HUES48 (cell line): ENCODE results near the gene NRF1.

Experiments
- H3K27ac ChIP-seq: one replicate; pipeline ENCODE4 v1.7.0; 2013; ENCODE audit warnings: low read depth, low read length, inconsistent platforms
- H3K27me3 ChIP-seq: 2 replicates; pipeline ENCODE4 v1.6.1; 2013; ENCODE audit warnings: mild to moderate bottlenecking, low read length; ENCODE audit not compliant: control insufficient read depth, insufficient read depth
- H3K36me3 ChIP-seq: 2 replicates; pipeline ENCODE4 v1.6.1; 2013; ENCODE audit warnings: low read length; ENCODE audit not compliant: control insufficient read depth, insufficient read depth
- H3K4me1 ChIP-seq: 2 replicates; pipeline ENCODE4 v1.6.1; 2013; ENCODE audit warnings: mild to moderate bottlenecking, low read length; ENCODE audit not compliant: control insufficient read depth, insufficient read depth
- H3K4me3 ChIP-seq: 2 replicates; pipeline ENCODE4 v1.5.1; 2013; ENCODE audit warnings: mild to moderate bottlenecking, low read depth, low read length
- H3K9ac ChIP-seq: 2 replicates; pipeline ENCODE4 v1.6.1; 2013; ENCODE audit warnings: mild to moderate bottlenecking, low read depth, low read length, moderate library complexity
- H3K9me3 ChIP-seq: 2 replicates; pipeline ENCODE4 v1.6.1; 2013; ENCODE audit warnings: low read length; ENCODE audit not compliant: control insufficient read depth, insufficient read depth

NRF1 gene

DNA sequence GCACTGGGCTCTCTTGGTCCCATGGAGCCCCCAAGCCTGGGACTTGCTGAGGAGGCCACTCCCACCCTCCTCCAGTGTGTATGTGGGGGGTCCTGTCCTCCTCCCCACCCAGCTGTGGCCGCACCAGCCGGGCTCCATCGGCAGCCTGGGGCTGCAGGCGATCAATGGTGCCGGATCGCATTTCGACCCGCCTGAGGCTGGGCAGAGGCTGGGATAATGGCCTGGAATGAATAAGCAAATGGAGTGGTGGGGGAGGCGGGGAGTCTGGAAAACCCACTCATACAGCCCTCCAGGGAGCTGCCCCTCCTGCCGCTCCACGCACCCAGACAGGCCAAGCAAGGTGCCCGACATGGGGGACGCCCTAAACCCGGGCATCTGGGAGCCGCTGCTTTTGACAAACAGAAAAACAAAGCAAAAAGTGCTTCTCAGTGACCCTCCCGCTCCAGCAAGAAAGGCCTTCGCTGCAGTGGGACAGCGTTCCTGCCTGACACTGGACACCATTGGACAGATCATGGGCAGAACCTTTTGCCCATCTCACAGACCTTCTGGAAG, 160.5 kb downstream of the NRF1 start:
- Histone ChIP-seq H3K9ac (no peak overlapping the region), H3K27me3 (peaks cover 36% of the 10 kb centered on the region), H3K4me3 (no peak overlapping the region), H3K4me1 (peaks cover 53% of the 10 kb centered on the region), H3K36me3 (peaks cover 9% of the 10 kb centered on the region; the same call in 1 of the 2 replicates), H3K9me3 (no peaks in the 10 kb centered on the region), H3K27ac (no peak overlapping the region)

- H3K27ac ChIP-seq = no peak overlapping the region
- peaks cover 43% of the 10 kb centered on the region for H3K27me3 ChIP-seq
- no peaks in the 10 kb centered on the region for H3K9me3 ChIP-seq
- peaks cover 7% of the 10 kb centered on the region; the same call in 1 of the 2 replicates for H3K36me3 ChIP-seq
- no peak overlapping the region for H3K4me3 ChIP-seq
- peaks cover 61% of the 10 kb centered on the region for H3K4me1 ChIP-seq
- no peak overlapping the region for H3K9ac ChIP-seq
Measured at GRCh38 chr7:129772646-129773280, 161.2 kb downstream of the NRF1 start.

- H3K9me3 ChIP-seq = no peaks in the 10 kb centered on the region
- peaks cover 49% of the 10 kb centered on the region for H3K27me3 ChIP-seq
- no peak overlapping the region for H3K9ac ChIP-seq
- 0 out of 2 replicates have a peak, but pooled peaks cover 4% of the 10 kb centered on the region for H3K36me3 ChIP-seq
- no peak overlapping the region for H3K4me3 ChIP-seq
- H3K27ac ChIP-seq = no peak overlapping the region
- peaks cover 67% of the 10 kb centered on the region for H3K4me1 ChIP-seq
Measured at GRCh38 chr7:129773328-129773731, 161.8 kb downstream of the NRF1 start.

DNA sequence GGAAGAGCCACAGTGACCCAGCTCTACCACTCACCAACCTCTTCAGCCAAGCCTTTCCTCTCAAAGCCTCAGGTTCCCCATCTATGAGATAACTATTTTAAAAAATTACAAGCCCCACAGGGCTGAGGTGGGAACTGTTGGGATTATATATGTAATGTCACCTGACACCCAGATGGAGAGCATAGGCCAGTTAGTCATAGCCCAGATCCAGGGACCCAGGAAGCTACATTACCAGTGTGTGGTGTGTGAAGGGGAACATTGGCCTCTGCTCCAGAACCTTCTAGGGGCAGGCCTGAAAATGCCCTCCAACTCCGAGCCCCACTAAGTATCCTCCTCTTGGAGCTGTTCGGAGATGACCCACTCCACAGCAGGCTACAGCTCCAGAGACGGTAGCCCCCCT, 162.4 kb downstream of the NRF1 start:
- Histone ChIP-seq H3K27ac (no peak overlapping the region), H3K36me3 (0 out of 2 replicates have a peak, but pooled peaks cover 4% of the 10 kb centered on the region), H3K27me3 (peaks cover 54% of the 10 kb centered on the region), H3K4me1 (peaks cover 70% of the 10 kb centered on the region), H3K4me3 (no peak overlapping the region), H3K9ac (no peak overlapping the region), H3K9me3 (no peaks in the 10 kb centered on the region)

DNA sequence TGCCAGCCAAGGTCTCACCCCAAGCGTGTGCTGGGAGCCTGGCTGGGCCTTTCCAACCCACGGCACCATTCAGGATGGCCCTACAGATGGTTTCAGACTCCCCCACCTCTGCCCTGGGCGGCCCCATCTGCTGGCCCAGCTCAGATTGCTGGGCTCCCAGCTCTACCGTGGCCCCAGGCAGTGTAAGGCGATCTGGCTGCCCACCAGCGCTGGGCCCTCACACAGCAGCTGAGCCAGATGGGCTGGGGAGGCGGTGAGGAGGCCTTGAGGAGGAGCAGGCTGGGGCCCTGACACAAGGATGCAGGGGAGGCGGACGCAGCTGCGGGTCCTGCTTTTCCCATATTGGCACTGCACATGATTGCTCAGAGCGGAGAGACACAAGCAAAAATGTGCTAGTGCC, 162.8 kb downstream of the NRF1 start:
- H3K27me3 ChIP-seq = peaks cover 59% of the 10 kb centered on the region
- H3K9ac ChIP-seq = no peak overlapping the region
- no peaks in the 10 kb centered on the region for H3K9me3 ChIP-seq
- peaks cover 70% of the 10 kb centered on the region for H3K4me1 ChIP-seq
- H3K4me3 ChIP-seq = no peak overlapping the region
- H3K36me3 ChIP-seq = 0 out of 2 replicates have a peak, but pooled peaks cover 4% of the 10 kb centered on the region
- no peak overlapping the region for H3K27ac ChIP-seq

DNA sequence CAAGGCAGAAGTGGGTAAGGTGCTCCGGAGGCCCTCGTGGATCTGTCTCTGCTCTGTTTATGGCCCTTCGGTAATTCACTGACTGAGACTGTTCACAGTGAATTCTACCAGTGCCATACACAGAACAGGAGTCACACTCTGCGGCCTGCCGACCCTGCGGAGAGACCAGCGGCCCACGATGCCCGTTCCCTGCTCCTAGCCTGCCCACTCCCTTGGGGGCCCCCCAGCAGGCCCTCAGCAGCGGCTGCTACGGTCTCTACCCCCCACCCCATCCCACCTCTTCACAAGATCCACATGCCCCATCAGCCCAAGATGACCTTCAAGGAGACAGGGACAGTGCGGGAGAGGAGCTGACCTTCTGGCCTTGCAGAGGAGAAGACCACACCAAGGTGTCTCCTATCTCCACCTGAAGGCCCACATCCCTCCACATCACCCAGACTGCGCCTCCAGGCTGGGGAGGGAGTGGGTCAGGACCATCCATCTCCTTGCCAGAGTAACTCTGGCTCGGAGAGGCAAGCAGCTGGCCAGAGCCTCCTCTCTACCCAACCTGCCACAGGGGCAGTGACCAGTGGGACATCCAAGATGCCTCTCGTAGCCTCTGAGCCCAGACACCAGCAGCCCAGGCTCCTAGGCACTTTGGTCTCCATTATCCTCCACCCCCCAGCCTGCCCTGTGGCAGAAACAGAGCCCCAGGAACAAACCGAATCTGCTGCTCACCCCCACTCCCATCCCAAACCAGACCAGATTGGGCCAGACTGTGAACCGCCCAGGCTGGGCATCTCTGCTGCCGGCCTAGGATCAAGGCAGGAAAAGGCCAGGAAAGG, 163.6 kb downstream of the NRF1 start:
- peaks cover 70% of the 10 kb centered on the region for H3K4me1 ChIP-seq
- H3K27ac ChIP-seq = no peak overlapping the region
- H3K9ac ChIP-seq = no peak overlapping the region
- H3K9me3 ChIP-seq = no peaks in the 10 kb centered on the region
- peaks cover 61% of the 10 kb centered on the region for H3K27me3 ChIP-seq
- no peak overlapping the region for H3K4me3 ChIP-seq
- H3K36me3 ChIP-seq = no peaks in the 10 kb centered on the region

DNA sequence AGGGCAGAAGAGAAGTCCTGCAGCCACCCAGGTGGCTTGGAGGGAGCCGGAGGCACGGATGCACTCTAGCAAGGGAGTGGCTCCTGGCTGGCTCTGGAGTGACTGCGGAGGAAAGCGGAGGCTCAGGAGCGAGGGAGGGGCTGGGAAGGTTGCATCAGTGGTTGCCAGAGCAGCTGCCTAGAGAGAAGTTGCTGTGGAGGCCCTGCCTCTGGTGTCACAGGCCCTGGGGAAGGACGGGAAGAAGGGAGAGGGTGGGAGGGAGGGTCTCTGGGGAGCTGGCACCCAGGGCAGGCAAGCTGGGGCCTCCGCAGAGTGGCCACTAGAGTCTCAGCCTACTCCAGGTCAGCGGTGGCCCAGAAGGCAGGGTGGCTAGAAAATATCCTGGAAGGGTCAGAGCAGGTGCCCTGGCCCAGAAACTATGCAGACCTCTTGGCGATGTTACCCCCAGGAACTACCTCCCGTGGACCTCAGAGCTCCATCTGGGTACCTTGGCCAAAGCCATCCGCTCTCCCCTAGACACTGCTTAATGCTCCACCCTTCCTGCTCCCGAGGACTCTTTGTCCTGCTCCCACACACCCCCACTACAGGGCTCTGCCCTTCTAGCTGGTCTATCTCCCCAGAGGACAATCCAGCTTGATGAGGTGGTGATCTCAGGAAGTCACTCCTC, 164.3 kb downstream of the NRF1 start:
- Histone ChIP-seq H3K4me1 (peaks cover 70% of the 10 kb centered on the region), H3K27me3 (peaks cover 59% of the 10 kb centered on the region)

GRCh38 chr7:129776362-129776722, 164.8 kb downstream of the NRF1 start:
- Histone ChIP-seq H3K27me3 (peaks cover 64% of the 10 kb centered on the region), H3K4me1 (peaks cover 66% of the 10 kb centered on the region), H3K36me3 (no peaks in the 10 kb centered on the region), H3K4me3 (peak overlapping the region; percentile 69), H3K9ac (no peak overlapping the region), H3K9me3 (no peaks in the 10 kb centered on the region), H3K27ac (peak overlapping the region; percentile 60)

More for the DNA sequence above, 164.3 kb downstream of the NRF1 start:
- H3K4me3 ChIP-seq = peak overlapping the region; percentile 47
- peak overlapping the region; percentile 60 for H3K27ac ChIP-seq
- H3K9me3 ChIP-seq = no peaks in the 10 kb centered on the region
- no peak overlapping the region for H3K9ac ChIP-seq
- no peaks in the 10 kb centered on the region for H3K36me3 ChIP-seq

DNA sequence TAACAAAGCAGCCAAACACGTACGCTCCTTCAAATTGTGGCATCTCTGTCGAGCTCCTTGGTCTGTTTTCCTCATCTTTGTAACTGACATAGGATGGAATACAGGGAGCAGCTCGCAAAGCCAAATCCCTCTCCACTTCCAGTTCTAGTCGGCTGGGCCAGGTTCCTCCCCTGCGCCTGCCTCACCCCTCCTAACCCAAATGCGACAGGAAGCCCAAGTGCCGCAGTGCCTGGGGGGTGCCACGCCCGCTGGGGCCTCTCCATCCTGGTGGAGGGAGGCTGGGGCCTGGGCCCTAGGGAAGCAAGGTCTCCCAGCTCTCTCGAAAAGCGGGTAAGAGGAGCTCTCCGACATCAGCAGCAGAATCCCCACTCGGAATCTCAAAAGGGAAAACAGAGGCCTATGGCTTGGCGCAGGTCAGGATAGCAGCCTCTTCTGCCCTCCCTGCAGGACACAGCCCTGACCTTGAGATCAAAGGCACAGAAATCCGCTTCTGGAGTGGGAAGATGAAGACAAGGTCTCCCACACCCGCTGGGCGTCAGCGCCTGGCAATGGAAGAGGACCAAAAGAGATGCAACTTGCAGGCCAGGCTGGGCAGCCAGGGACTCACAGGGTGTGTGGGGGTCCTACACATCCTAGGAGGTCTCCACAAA, 165.8 kb downstream of the NRF1 start:
- peaks cover 74% of the 10 kb centered on the region for H3K27me3 ChIP-seq
- H3K4me1 ChIP-seq = peaks cover 57% of the 10 kb centered on the region
- H3K9me3 ChIP-seq = no peaks in the 10 kb centered on the region
- H3K9ac ChIP-seq = no peak overlapping the region
- H3K36me3 ChIP-seq = no peaks in the 10 kb centered on the region
- no peak overlapping the region for H3K27ac ChIP-seq
- peak overlapping the region; percentile 69 for H3K4me3 ChIP-seq

DNA sequence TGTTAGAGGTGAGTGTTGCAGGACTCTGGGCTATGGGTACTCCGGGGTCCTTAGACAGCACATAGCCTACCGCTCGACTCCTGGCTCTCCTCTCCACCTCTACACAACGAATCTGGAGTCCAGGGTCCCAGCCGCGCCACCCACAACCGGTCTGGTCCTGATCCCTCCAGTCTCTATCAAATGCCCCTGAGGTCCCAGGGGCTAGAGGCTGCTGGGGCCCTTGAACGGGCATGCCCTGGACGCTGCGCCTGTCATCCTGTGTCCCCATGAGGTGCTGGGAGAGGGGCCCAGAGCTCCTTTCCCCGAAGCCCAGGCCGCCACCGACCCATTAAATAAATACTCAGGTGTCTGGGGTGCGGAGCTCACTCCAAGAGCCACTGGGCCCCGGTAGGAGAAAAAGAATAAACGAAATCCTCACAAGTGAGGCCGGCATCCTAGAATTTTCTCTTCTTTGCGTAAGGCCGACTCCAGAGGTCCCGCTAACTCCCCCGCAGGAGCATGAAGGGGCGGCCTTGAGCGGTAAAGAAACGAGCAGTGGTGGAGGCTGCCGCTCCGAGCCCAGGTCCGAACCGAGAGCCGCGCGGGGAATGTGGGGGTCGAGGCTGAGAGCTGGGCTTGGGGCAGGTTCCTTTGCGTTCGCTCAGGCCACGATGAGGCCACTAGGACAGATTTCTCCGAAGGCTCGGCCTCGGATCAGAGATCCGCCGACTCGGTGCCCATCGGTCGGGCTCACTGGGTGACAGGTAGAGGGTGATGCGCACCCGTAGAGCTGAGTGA, 166.7 kb downstream of the NRF1 start:
- Histone ChIP-seq H3K4me3 (peak overlapping the region; percentile 69), H3K27ac (no peak overlapping the region), H3K27me3 (peaks cover 82% of the 10 kb centered on the region), H3K36me3 (no peaks in the 10 kb centered on the region), H3K4me1 (peaks cover 49% of the 10 kb centered on the region), H3K9me3 (no peaks in the 10 kb centered on the region), H3K9ac (no peak overlapping the region)
